ENCODE data around the gene DOLK.
A peak's percentile ranks its signal among the peaks of the same experiment; 100 is the strongest.

GRCh38 chr9:128992995-128993394, 45.6 kb upstream of the DOLK start:
- TF ChIP-seq, protein P1, sequence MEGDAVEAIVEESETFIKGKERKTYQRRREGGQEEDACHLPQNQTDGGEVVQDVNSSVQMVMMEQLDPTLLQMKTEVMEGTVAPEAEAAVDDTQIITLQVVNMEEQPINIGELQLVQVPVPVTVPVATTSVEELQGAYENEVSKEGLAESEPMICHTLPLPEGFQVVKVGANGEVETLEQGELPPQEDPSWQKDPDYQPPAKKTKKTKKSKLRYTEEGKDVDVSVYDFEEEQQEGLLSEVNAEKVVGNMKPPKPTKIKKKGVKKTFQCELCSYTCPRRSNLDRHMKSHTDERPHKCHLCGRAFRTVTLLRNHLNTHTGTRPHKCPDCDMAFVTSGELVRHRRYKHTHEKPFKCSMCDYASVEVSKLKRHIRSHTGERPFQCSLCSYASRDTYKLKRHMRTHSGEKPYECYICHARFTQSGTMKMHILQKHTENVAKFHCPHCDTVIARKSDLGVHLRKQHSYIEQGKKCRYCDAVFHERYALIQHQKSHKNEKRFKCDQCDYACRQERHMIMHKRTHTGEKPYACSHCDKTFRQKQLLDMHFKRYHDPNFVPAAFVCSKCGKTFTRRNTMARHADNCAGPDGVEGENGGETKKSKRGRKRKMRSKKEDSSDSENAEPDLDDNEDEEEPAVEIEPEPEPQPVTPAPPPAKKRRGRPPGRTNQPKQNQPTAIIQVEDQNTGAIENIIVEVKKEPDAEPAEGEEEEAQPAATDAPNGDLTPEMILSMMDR (conservative IDR thresholded peaks at IDR 0.05 in 1 of 2, IDR thresholded peaks at IDR 0.05 in 1 of 2; ENCODE audit: extremely low read depth in 1 of 2, insufficient read depth in 1 of 2, low read depth in 1 of 2, low read length in 2 of 2) = peak; percentile 39 to 78
- TF ChIP-seq EZH2 (IDR thresholded peaks at IDR 0.05; ENCODE audit: borderline replicate concordance, low read length) = no peak
